Naive B cell (primary cell): Measurements from ENCODE around the gene VPS13D. TPM values are rescaled to one million over a fixed set of nuclear protein-coding genes. Genes with fewer than 3 reads are reported as not detected.

Experiments used
- ATAC-seq, 2 donors: fragments of 150-1000 bp; cut with Tn5 transposase; 2 replicates each; pipeline ENCODE4 v1.10.0; 2021; ENCODE audit warnings: low read depth in 2 of 2, mild to moderate bottlenecking in 2 of 2, moderate library complexity in 2 of 2
- DNase-seq: peaks from one replicate; pipeline ENCODE4 v3.0.0; 2022
- H3K27ac Mint-ChIP-seq, 6 donors: one replicate each; pipeline ENCODE4 v1.8.0; 2020 to 2022; ENCODE audit warnings: mild to moderate bottlenecking in 6 of 6, mixed read lengths in 6 of 6, moderate library complexity in 5 of 6, inconsistent platforms in 2 of 6
- H3K27me3 Mint-ChIP-seq, 3 donors: one replicate each; pipeline ENCODE4 v1.8.0; 2021 to 2022; ENCODE audit warnings: mixed read lengths in 3 of 3, mild to moderate bottlenecking in 1 of 3
- H3K36me3 Mint-ChIP-seq, 2 donors: one replicate each; pipeline ENCODE4 v1.8.0; 2020 to 2022; ENCODE audit warnings: mixed read lengths in 2 of 2, inconsistent platforms in 1 of 2, mild to moderate bottlenecking in 1 of 2
- H3K4me1 Mint-ChIP-seq, 3 donors: one replicate each; pipeline ENCODE4 v1.8.0; 2020 to 2022; ENCODE audit warnings: mixed read lengths in 3 of 3, inconsistent platforms in 1 of 3, mild to moderate bottlenecking in 1 of 3, moderate library complexity in 1 of 3
- H3K4me3 Mint-ChIP-seq, 8 donors: one replicate each; pipeline ENCODE4 v1.8.0; 2020 to 2022; ENCODE audit warnings: mild to moderate bottlenecking in 8 of 8, mixed read lengths in 8 of 8, moderate library complexity in 8 of 8, inconsistent platforms in 2 of 8
- H3K9me3 Mint-ChIP-seq, 7 donors: one replicate each; pipeline ENCODE4 v1.8.0; 2020 to 2022; ENCODE audit warnings: mixed read lengths in 7 of 7, mild to moderate bottlenecking in 5 of 7, inconsistent platforms in 2 of 7, moderate library complexity in 1 of 7
- polyA plus RNA-seq, 6 donors: library from polyadenylated mRNA; unstranded; fragments of 300-500 nt; fragmentation: Illumina TruSeq; gene quantifications; one replicate each; pipeline ENCODE4 v1.2.3, GENCODE V29; 2021; ENCODE audit warnings: low read depth in 6 of 6

The VPS13D gene
- polyA plus RNA-seq, 6 donors from 2014 or later = 7.6 to 14.6 (median 11.8) TPM

DNA sequence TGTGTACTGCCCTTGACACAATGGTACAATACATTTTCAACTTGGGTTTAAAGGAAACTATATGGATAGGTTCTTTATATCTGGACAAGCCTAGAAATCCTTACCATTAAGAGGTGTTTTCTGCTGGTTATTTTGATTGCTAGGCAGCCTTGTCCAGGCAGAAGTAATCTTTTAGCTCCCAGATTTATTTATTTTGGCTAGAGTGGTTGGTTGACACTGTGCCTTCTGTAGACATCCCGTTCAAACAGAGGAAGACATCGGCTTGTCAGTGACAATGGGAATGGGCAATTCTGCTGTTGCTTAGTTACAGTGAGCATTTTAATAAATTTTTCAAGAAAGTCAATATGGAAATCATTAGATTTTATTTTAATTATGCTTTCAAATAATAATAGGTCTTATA lies 138.8 kb downstream of the VPS13D start:
- DNase-seq (no peak), ATAC-seq (no peak)
- Mint-ChIP-seq H3K4me1 (peaks cover 0 to 5% (median 0%) of the 10 kb centered on the region in 3 donors), H3K36me3 (peaks cover 15 to 27% of the 10 kb centered on the region in 2 donors), H3K4me3 (no peak overlapping the region), H3K27ac (peak overlapping the region in 1 of 6 donors; percentile 78), H3K9me3 (no peaks in the 10 kb centered on the region), H3K27me3 (no peaks in the 10 kb centered on the region)

DNA sequence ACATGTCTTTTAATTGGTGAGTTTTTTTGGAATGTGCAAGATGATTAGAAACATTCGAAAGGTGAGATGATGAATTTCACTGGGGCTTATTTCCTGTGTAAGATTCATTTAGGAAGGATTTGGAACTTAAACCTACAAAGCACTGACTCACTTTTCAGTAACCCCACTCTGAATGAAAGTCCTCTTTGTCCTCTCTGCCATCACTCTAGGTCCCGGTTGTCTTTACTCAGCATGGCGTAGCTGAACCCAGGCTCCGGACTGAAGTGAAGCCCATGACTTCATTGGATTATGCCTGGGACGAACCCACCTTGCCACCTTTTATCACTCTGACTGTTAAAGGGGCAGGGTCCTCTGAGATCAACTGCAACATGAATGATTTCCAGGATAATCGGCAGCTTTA lies 139.4 kb downstream of the VPS13D start:
- peaks cover 9 to 25% of the 10 kb centered on the region in 2 donors for H3K36me3 Mint-ChIP-seq
- DNase-seq (no peak), ATAC-seq (no peak)
- H3K4me3 Mint-ChIP-seq = no peak overlapping the region
- H3K27ac Mint-ChIP-seq = no peak overlapping the region
- no peaks in the 10 kb centered on the region for H3K27me3 Mint-ChIP-seq
- H3K9me3 Mint-ChIP-seq = no peaks in the 10 kb centered on the region
- H3K4me1 Mint-ChIP-seq = peaks cover 0 to 5% (median 0%) of the 10 kb centered on the region in 3 donors

DNA sequence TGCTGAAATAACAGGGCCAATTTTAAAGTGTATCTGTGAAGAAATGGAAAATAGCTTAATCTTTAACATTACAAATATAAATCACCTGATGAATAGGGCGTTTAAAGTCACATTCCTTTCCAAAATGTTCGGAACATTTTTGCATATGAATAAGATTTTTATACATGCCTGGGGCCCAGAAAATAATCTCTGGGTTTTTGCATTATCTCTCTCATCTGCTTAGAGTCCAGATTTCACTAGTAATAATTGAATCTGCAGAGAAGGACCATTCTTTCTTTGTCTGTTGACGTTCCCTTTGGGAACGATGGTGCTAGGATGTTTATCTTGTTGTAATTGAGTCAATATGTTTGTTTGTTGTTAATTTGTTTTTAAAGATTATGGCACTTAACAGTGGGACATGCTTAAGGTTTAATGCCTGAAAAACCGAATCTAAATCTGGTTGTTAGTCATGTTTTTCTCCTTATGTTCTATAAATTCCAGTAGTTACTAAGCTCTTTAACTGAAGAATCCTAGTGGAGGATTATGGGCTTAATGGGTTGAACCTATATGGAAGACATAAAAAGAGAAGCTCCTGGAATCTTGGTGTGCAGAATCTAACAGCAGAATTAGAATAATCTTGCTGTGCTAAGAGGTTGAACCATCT lies 140.6 kb downstream of the VPS13D start:
- no peaks in the 10 kb centered on the region for H3K9me3 Mint-ChIP-seq
- H3K36me3 Mint-ChIP-seq = peaks cover 7 to 24% of the 10 kb centered on the region in 2 donors
- H3K27me3 Mint-ChIP-seq = no peaks in the 10 kb centered on the region
- ATAC-seq (no peak), DNase-seq (no peak)
- H3K4me3 Mint-ChIP-seq = no peak overlapping the region
- H3K27ac Mint-ChIP-seq = peak overlapping the region in 3 of 6 donors; percentile 11 to 49 (median 27)
- H3K4me1 Mint-ChIP-seq = no peaks in the 10 kb centered on the region

DNA sequence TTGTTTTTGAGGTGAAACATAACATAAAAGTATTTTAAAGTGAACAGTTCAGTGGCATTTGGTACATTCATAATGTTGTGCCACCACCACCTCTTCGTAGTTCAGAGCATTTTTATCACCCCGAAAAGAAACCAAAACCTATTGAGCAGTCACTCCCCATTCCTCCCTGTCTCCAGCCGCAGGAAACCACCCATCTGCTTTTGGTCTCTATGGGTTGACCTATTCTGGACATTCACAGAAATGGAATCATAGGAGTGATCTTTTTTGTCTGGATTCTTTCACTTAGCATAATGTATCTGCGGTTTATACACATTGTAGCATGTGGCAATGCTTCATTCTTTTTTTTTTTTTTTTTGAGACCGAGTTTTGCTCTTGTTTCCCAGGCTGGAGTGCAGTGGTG lies 141.2 kb downstream of the VPS13D start:
- H3K36me3 Mint-ChIP-seq = peaks cover 13 to 26% of the 10 kb centered on the region in 2 donors
- no peaks in the 10 kb centered on the region for H3K4me1 Mint-ChIP-seq
- ATAC-seq = no peak

DNA sequence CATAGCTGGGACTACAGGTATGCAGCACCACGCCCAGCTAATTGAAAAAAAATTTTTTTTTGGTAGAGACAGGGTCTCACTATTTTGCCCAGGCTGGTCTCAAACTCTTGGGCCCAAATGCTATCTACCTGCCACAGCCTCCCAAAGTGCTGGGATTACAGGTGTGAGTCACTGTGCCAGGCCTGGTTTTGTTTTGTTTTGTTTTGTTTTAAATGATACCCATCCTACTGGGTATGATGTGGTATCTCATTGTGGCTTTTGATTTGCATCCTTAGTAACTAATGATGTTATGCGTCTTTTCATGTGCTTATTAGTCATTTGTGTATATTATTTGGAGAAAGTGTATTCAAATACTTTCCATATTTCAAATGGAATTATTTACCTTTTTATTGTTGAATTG lies 142.3 kb downstream of the VPS13D start:
- Mint-ChIP-seq H3K27me3 (no peaks in the 10 kb centered on the region), H3K27ac (no peak overlapping the region), H3K4me1 (peaks cover 0 to 7% (median 0%) of the 10 kb centered on the region in 3 donors), H3K36me3 (peaks cover 16 to 34% of the 10 kb centered on the region in 2 donors), H3K9me3 (no peaks in the 10 kb centered on the region), H3K4me3 (no peak overlapping the region)
- DNase-seq = no peak
- no peak for ATAC-seq

More for the DNA sequence above, 141.2 kb downstream of the VPS13D start:
- no peak for DNase-seq
- Mint-ChIP-seq H3K9me3 (no peaks in the 10 kb centered on the region), H3K27ac (peak overlapping the region in 3 of 6 donors; percentile 30 to 54 (median 49)), H3K4me3 (no peak overlapping the region), H3K27me3 (no peaks in the 10 kb centered on the region)

DNA sequence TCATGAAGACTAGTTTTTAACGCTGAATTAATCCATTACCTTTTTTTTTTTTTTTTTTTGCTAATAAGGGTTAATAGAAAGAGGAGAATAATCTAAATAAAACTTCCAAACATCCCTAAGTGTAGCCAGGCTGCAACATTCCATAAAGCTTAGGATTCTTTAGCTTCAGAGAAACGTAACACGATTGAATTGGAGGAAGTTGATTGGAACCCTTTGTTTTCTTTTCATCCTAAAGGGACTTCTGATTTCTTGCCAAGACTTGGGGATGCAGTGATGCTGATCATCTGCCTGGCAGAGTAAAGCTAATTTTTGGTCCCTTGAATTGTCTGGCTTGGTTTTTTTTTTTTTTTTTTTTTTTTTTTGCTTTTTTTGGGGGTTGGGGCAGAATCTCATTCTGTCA lies 142.9 kb downstream of the VPS13D start:
- Mint-ChIP-seq H3K27ac (no peak overlapping the region), H3K4me3 (no peak overlapping the region), H3K4me1 (peaks cover 0 to 7% (median 0%) of the 10 kb centered on the region in 3 donors), H3K36me3 (peaks cover 16 to 35% of the 10 kb centered on the region in 2 donors), H3K27me3 (no peaks in the 10 kb centered on the region), H3K9me3 (no peaks in the 10 kb centered on the region)
- no peak for DNase-seq
- no peak for ATAC-seq

DNA sequence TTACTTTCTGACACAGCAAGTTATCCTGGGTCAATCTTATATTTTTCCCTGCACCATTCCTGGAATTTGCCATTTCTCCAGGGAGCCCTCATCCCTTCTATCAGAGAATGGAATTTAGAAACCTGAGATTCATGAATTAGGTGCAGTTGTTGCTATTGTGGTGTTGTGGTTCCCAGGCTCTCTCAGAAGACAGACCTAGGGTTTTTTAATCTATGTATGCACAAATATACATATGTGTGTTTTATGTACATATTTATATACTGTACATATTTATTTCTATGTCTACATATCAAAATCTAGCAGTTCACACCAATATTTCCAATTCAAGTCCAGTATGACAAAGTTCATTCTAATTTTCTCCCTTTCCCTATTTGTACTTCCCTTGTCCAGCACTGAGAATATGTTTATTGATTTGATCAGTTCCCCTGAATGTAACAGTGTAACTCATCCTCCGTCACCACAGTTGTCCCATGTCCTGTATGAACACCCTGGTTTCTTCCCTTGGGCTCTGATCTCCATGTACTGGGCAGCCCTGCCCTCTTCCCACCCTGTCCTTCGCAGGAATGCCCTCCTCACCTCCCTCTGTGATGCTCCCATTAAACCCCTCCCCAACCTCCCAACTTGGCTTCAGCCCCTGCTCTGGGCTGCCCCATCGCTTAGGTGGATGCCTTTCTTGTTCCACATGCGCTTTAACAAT lies 145.5 kb downstream of the VPS13D start:
- Mint-ChIP-seq H3K27me3 (no peaks in the 10 kb centered on the region), H3K4me1 (peaks cover 0 to 7% (median 0%) of the 10 kb centered on the region in 3 donors), H3K27ac (no peak overlapping the region), H3K36me3 (peaks cover 16 to 25% of the 10 kb centered on the region in 2 donors), H3K4me3 (no peak overlapping the region), H3K9me3 (no peaks in the 10 kb centered on the region)
- ATAC-seq (no peak), DNase-seq (no peak)

DNA sequence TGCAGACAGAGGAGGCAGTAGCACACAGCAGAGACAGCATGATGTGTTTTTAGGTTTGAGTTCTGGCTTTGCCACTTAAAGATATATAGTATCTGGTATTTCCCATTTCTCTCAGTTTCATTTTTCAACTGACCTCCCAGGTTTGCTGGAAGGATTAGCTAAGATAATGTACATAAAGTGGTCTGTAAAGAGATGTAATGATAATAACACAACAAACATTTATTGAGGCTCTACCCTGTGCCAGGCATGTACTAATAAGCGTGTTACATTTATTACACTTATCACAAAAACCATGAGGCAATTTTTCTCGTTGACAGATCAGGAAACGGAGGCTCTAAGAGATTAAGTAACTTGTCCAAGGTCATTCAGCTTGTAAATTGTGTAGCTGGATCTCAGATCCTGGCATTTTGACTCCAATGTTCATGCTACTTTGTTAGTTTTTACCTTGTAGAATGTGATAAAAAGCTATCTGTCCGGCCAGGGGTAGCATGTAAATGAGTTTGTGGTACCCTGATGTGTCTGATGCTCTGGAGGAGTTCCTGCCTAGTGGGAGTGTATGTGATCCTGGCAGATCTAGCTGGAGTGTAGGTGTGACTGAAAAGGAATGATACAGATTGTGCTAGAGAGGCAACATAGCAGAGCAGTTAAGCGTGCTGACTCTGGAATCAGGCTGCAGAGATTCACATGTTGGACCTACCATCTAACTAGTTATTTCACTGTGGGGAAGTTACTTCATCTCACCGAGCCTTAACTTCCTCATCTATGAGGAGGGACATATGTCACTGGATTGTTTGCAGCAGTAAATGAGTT lies 146.6 kb downstream of the VPS13D start:
- DNase-seq (no peak), ATAC-seq (no peak)
- no peaks in the 10 kb centered on the region for H3K9me3 Mint-ChIP-seq
- peaks cover 0 to 7% (median 0%) of the 10 kb centered on the region in 3 donors for H3K4me1 Mint-ChIP-seq
- H3K36me3 Mint-ChIP-seq = peaks cover 25 to 31% of the 10 kb centered on the region in 2 donors
- no peak overlapping the region for H3K27ac Mint-ChIP-seq
- H3K27me3 Mint-ChIP-seq = no peaks in the 10 kb centered on the region
- no peak overlapping the region for H3K4me3 Mint-ChIP-seq

DNA sequence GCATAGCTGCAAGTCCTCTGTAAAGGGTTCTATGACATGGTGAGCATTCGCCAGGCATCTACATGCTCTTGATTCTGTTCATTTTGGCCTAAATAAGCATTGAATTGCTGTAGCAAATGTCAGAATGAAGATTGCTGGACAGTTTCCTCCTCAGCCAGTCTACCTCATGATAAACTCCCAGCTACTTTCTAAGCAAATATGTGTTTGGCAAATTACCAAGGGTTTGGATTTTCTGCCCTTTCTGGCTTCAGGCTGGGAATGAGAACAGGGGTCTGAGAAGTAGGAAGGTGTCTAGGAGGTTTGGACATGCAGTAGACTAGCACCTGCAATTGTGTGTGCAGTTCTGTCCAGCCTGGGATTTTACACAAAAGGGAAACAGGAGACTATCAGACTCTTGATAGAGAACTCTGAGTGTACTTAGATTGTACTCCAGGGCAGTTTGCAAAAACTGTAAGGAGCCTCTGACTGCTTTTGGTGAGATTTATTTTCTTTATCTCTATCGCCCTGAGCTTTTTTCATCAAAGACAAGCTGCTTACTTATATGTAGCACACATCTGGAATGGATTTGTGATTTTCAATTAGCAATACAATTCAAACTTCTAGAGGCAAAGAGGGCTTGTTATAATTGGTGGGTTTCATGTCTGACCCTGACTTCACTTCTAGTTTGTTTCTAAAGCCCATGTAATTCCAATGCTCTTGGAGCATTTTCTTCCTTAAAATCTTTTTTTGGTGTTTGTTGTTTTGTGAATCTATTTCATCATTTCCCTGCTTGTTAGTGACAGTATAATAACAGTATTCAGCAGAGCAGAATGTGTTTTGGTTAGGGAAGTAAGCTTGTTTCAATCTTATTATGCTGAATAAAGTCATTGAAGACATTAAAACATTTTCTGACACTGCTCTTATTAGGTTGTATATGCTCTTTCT lies 150.8 kb downstream of the VPS13D start:
- DNase-seq = no peak
- H3K27ac Mint-ChIP-seq = peak overlapping the region in 2 of 6 donors; percentile 59 to 72
- ATAC-seq = no peak
- no peaks in the 10 kb centered on the region for H3K9me3 Mint-ChIP-seq
- H3K36me3 Mint-ChIP-seq = peaks cover 36 to 47% of the 10 kb centered on the region in 2 donors
- H3K4me3 Mint-ChIP-seq = no peak overlapping the region
- H3K27me3 Mint-ChIP-seq = no peaks in the 10 kb centered on the region
- H3K4me1 Mint-ChIP-seq = peaks cover under 1 to 12% (median 3%) of the 10 kb centered on the region in 3 donors

DNA sequence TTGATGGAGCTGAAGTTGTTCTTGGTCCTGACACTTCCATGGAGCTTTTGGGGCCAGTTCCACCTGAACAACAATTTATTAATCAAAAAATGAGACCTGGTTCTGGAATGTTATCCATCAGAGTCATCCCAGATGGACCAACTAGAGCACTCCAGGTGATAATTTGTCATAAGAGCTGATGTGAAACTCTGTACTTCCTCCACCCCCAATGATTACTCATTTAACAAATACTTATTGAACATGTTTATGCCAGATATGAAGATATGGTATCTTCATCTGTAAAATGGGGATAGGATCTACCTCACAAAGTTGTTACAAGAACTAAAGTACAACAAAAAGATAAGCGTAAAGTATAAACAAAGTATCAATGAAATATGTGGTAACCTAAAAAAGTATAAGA lies 153.2 kb downstream of the VPS13D start:
- DNase-seq = no peak
- Mint-ChIP-seq H3K27ac (peak overlapping the region in 3 of 6 donors; percentile 7 to 71 (median 26)), H3K27me3 (no peaks in the 10 kb centered on the region), H3K4me3 (no peak overlapping the region), H3K4me1 (peaks cover 10 to 16% (median 14%) of the 10 kb centered on the region in 3 donors), H3K36me3 (peaks cover 45 to 64% of the 10 kb centered on the region in 2 donors), H3K9me3 (peaks cover 9 to 23% (median 16%) of the 10 kb centered on the region in 7 donors)
- no peak for ATAC-seq

DNA sequence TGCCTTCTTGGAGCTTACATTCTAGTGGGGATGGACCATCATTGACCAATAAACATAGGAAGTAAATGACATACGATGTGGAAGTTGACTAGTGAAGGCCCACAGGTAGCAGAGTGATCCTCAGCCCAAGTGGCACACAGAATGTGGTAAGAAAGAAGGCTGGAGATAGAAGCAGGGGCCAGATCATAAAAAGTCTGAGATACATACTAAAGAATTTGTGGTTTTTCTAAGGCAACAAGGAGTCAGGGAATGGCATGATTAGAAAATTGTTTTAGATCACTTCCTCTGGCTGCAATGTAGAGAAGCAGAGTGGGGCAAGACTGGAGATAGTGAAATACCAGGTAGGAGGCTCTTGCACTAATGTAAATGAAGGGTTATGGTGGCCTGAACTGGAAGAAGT lies 154.0 kb downstream of the VPS13D start:
- peaks cover 13 to 25% (median 19%) of the 10 kb centered on the region in 7 donors for H3K9me3 Mint-ChIP-seq
- H3K27ac Mint-ChIP-seq = peak overlapping the region in 5 of 6 donors; percentile 0 to 59 (median 24)
- no peak overlapping the region for H3K4me3 Mint-ChIP-seq
- H3K4me1 Mint-ChIP-seq = peaks cover 10 to 16% (median 14%) of the 10 kb centered on the region in 3 donors
- DNase-seq = no peak
- no peak for ATAC-seq
- peaks cover 48 to 72% of the 10 kb centered on the region in 2 donors for H3K36me3 Mint-ChIP-seq
- no peaks in the 10 kb centered on the region for H3K27me3 Mint-ChIP-seq

DNA sequence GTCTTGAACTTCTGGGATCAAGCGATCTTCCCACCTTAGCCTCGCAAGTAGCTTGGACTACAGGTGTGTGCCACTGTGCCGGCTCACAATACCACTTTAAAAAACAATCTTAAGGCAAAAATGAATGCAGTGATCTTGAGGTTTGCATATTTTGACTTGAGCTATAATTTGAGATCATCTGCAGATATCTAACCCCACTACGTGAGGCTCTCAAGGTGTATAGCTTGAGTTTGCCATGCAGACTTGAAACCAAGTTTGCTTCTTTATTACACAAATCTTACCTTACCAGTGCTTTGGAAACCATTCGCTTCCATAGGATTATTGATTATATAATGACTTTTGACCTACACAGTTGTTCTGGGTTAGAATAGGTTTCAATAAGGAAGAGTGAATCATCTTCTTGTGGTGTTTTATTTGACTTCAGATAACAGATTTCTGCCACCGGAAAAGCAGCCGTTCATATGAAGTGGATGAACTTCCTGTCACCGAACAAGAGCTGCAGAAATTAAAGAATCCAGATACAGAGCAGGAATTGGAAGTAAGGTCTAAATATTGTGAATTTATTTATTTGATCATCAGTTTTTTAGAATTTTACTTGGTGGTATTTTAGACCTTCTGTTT lies 155.1 kb downstream of the VPS13D start:
- no peak for DNase-seq
- peaks cover 13 to 25% (median 21%) of the 10 kb centered on the region in 7 donors for H3K9me3 Mint-ChIP-seq
- peaks cover 55 to 77% of the 10 kb centered on the region in 2 donors for H3K36me3 Mint-ChIP-seq
- peaks cover 10 to 21% (median 14%) of the 10 kb centered on the region in 3 donors for H3K4me1 Mint-ChIP-seq
- no peak for ATAC-seq
- H3K27me3 Mint-ChIP-seq = no peaks in the 10 kb centered on the region
- peak overlapping the region in 2 of 6 donors; percentile 73 to 91 for H3K27ac Mint-ChIP-seq
- no peak overlapping the region for H3K4me3 Mint-ChIP-seq
